ENCODE measurements around the gene MED29. TPM values are rescaled to one million over a fixed set of nuclear protein-coding genes. Genes with fewer than 3 reads are reported as not detected.

Gene MED29
- total and polyA plus RNA-seq, 2 of the 13 experiments (the other 11 are each of a cell fraction or from before 2014, with no cell fraction given): 14.0 to 19.7 TPM

- TF ChIP-seq SNRNP70 (IDR thresholded peaks at IDR 0.05; ENCODE audit: low read depth, low read length): no peak
- TF ChIP-seq ZNF607 (CRISPR knock-in tag; IDR thresholded peaks at IDR 0.05; ENCODE audit: borderline replicate concordance): 0 out of 2 replicates have a peak, but pooled peaks have one; percentile 17
- no peak for TF ChIP-seq TFDP2 (CRISPR knock-in tag; IDR thresholded peaks at IDR 0.05)
- no peak for TF ChIP-seq ZNF562 (CRISPR knock-in tag; IDR thresholded peaks at IDR 0.05; ENCODE audit: borderline replicate concordance)
- no peak for TF ChIP-seq SP1 (IDR thresholded peaks at IDR 0.05)
- no peak for TF ChIP-seq SP1 (CRISPR knock-in tag; IDR thresholded peaks at IDR 0.05)
- TF ChIP-seq ZNF136 (CRISPR knock-in tag; IDR thresholded peaks at IDR 0.05; ENCODE audit: low read depth): no peak
- no peak for TF ChIP-seq ZNF800 (CRISPR knock-in tag; IDR thresholded peaks at IDR 0.05)
- no peak for TF ChIP-seq PAXIP1 (CRISPR knock-in tag; conservative IDR thresholded peaks at IDR 0.05)
- no peak for TF ChIP-seq ZC3H4 (CRISPR knock-in tag; IDR thresholded peaks at IDR 0.05; ENCODE audit: borderline replicate concordance)
- no peak for TF ChIP-seq ZBTB40 (IDR thresholded peaks at IDR 0.05)
- no peak for TF ChIP-seq ZBTB40 (CRISPR knock-in tag; IDR thresholded peaks at IDR 0.05)
These were observed 16.6 kb downstream of the MED29 start (continued) for GRCh38 chr19:39407660-39408391.

Data from HepG2 (cell line).